ENCODE results near the gene HTRA2. TPM values are rescaled to one million over a fixed set of nuclear protein-coding genes. Genes with fewer than 3 reads are reported as not detected.

HTRA2 gene
- total RNA-seq, 1 experiment from 2014 or later, result 39.6 TPM

DNA sequence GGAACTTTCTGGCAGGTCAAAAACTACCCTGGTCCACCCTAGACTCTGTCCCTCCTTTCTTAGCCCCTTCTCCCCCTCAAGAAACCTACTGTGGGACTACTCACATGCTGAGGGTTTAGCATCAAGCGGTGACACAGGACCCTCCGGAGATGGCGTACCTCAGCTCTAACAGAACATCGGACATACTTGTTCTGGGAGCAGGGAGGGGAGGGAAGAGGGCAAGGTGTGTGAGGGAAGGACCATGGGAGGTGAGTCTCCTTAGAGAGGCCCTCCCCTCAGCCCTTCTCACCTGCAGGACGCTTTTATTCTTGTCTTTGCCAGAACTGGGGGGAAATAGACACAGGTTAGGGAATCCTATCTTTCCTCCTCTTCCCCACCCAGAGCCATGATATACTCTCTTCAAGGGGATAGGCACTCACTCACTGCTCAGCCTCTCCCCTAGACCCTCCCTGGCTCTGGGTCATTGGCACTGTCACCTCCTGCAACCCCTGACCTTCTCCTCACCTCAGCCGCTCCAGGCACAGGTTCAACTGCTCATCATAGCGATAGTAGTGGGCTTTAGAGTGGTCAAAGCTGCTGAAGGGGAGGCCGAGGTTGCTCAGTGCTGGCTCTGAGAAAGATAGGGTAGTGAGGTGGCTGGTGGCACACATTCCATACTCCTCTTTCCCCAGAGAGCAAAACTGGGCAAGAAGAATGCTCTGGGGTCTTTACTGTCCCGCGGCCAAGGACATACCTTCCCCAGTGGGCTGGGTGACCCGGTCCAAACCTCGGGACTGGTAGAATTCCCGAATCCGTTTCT is 24.1 kb upstream of the HTRA2 start:
- no peak overlapping the region for H3K4me3 ChIP-seq (ENCODE audit: insufficient read depth, low read depth, low read length)
- H3K36me3 ChIP-seq (replicated peaks; ENCODE audit: control insufficient read depth, insufficient read depth, low read length), result peaks cover 1% of the 10 kb centered on the region
- peaks cover 74% of the 10 kb centered on the region for H3K27me3 ChIP-seq (ENCODE audit: control insufficient read depth, insufficient read depth, low read length)

DNA sequence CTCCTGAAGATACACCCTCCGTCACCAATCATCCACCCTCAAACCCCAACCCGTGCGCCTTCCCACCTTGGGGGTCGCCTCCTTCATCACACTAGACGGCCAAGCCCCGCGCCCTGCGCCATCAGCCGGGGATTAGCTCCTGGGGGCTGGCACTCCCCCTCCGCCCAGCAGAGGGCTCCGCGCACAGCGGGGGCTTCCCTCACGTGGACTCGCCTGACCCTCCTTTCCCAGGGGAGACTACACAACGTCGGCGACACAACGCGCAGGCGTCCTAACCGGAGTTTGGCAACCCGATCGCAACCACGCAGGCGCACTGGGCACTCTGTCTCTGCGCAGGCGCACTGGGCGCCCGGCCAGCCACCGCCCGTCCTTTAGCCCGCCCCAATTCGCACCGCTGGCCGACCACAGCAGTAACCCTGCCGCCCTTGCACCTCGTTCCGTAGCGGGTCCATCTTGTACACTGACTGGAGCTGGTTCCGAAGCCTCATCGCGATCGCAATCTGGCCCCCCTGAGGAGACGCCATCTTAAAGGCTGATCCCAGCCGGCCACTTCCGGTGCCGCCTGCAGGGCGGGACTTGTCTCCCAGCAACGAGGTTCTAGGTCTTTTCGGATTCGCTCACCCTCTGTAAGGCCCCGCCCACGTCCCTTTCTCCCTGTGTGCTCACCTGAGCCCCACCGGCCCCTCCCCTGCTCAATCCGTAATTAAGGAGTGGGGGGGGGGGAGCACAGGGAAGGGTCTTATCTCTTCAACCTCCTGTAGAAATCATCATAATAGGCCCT is 22.4 kb upstream of the HTRA2 start, which contains the start of gene PCGF1:
Gene PCGF1 (minus strand): TSS at position 551 of the 781 bp plus-strand sequence. CDS start 27 bp downstream, at position 524.
- H3K27me3 ChIP-seq (ENCODE audit: control insufficient read depth, insufficient read depth, low read length), result peaks cover 74% of the 10 kb centered on the region
- peaks cover 1% of the 10 kb centered on the region for H3K36me3 ChIP-seq (replicated peaks; ENCODE audit: control insufficient read depth, insufficient read depth, low read length)
- peak; percentile 99 for DNase-seq
- H3K4me3 ChIP-seq (ENCODE audit: insufficient read depth, low read depth, low read length), result peak within 1 kb of the TSS; percentile 91

More for the DNA sequence above, 24.1 kb upstream of the HTRA2 start:
- no peak for DNase-seq

DNA sequence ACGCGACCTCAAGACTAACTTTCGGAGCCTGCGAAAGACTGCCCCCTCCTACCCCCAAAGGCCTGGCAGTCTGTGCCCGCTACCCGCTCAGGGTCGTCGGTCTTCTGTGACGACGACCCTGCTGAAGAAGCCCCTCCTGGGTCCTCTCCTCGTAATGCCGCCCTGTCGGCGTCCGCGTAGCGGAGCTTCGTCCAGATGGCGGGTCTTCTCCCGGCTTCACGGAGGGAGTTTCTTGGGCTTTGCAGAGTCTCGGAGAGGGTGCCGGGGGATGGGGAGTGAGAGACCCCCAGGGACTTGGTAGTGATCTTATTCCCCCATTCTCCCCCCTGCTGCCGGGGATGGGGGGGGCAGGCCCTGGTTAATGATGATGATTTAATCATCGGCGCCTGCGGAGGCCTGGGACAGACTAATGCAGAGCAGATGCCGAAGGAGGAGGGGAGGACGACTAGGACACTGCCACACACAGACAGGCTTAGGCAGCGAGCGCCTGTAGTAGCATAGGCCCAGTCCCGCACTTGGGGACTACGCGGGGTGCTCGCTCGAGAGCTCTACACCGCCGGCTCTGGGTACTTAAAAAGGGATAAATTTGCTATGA is 21.7 kb upstream of the HTRA2 start:
- peaks cover 74% of the 10 kb centered on the region for H3K27me3 ChIP-seq (ENCODE audit: control insufficient read depth, insufficient read depth, low read length)
- DNase-seq, result peak; percentile 69
- peak overlapping the region; percentile 91 for H3K4me3 ChIP-seq (ENCODE audit: insufficient read depth, low read depth, low read length)
- H3K36me3 ChIP-seq (replicated peaks; ENCODE audit: control insufficient read depth, insufficient read depth, low read length), result peaks cover 1% of the 10 kb centered on the region

DNA sequence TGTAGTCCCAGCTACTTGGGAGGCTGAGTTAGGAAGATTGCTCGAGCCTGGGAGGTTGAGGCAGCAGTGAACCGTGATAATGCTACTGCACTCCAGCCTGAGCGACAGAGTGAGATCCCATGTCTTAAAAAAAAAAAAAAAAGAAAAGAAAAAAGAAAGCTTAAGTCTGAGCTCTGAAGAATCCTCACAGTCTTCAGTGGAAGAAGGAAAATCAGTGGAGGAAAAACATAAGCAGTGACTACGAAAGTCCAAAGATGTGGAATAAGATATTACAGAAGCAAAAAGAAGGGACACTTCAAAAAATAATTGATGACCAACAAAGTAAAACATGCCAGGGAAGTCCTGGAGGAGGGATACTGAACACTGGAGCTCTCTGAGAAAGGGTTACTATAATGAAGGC is 19.5 kb upstream of the HTRA2 start:
- H3K36me3 ChIP-seq (replicated peaks; ENCODE audit: control insufficient read depth, insufficient read depth, low read length), result peaks cover 1% of the 10 kb centered on the region
- H3K27me3 ChIP-seq (ENCODE audit: control insufficient read depth, insufficient read depth, low read length), result peaks cover 76% of the 10 kb centered on the region
- H3K4me3 ChIP-seq (ENCODE audit: insufficient read depth, low read depth, low read length), result no peak overlapping the region
- DNase-seq, result no peak

DNA sequence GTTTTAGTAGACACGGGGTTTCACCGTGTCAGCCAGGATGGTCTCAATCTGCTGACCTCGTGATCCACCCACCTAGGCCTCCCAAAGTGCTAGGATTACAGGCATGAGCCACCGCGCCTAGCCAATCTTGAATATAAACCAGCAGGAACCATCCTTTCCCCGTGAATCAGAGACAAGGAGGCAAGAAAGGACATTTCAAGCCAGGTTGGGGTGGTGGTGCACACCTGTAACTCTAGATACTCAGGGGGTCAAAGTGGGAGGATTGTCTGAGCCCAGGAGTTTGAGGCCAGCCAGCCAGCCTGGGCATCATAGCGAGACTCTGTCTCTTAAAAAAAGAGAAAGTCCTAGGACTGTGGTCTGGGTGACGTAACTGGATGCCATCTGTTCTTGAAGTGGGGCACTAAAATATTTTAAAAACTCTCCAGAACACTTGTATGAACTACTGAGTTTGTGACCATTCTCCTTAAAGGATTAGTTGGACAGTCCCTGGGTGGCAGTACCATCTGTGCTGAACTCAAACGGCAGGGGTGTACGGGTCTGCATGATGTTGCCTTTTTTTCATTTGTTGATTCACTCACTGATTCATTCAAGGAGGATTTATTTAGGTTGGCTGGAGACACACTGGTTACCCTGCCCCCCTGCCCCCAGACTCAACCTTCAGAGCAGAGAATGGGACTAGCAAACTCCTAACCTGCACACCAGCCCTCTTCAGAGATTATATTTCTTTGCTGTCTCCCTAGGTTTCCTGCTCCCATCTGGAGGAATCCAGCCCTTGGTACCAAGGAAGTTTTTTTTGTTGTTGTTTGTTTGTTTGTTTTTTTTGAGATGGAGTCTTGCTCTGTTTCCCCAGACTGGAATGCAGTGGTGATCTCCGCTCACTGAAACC is 18.4 kb upstream of the HTRA2 start:
- Histone ChIP-seq H3K4me3 (ENCODE audit: insufficient read depth, low read depth, low read length) (no peak overlapping the region), H3K27me3 (ENCODE audit: control insufficient read depth, insufficient read depth, low read length) (peaks cover 81% of the 10 kb centered on the region), H3K36me3 (replicated peaks; ENCODE audit: control insufficient read depth, insufficient read depth, low read length) (no peaks in the 10 kb centered on the region; the same call in 1 of the 2 replicates)
- DNase-seq, result no peak

DNA sequence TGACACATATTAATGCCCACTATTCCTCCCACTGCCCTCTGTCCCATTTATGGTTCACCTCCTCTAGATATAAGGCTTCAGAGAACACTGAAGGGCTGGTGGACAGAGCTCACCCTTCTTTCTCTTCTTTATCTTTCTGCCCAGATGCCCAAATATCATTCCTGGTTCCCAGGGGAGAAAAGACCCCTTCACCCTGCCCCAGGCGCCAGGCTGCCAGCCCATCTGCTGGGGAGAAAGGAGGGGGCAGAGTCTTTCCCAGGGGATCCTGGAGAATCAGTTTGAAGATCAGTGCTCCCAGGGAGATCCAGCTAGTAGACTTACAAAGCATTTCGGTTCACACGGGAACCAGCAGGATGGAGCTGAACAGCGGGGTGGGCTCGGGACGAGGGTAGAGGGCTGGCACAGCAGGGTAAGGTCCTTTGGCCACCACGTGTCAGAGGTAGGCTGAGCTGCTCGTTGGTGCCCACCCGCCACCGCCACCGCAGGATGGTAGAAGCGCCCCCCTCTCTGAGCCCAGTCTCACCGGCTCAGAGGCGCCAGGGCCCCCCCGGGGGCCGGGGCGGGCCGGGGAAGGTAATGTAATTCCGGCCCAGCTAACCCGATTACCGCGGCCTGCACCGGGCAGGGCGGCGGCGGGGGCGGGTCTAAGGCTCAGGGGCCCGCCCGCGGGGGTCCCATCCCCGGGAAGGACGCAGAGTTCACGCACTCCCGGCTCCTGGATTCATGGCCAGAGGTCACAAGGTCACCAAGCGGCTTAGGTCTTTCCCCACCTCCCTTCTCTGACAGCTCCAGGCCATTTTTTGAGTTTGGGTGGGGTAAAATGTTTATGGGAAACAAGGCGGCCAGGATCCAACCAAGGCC is 16.8 kb upstream of the HTRA2 start:
- Histone ChIP-seq H3K27me3 (ENCODE audit: control insufficient read depth, insufficient read depth, low read length) (peaks cover 96% of the 10 kb centered on the region), H3K36me3 (replicated peaks; ENCODE audit: control insufficient read depth, insufficient read depth, low read length) (no peaks in the 10 kb centered on the region), H3K4me3 (ENCODE audit: insufficient read depth, low read depth, low read length) (peak overlapping the region; percentile 6; the same call in 1 of the 2 replicates)
- DNase-seq, result peak; percentile 90

DNA sequence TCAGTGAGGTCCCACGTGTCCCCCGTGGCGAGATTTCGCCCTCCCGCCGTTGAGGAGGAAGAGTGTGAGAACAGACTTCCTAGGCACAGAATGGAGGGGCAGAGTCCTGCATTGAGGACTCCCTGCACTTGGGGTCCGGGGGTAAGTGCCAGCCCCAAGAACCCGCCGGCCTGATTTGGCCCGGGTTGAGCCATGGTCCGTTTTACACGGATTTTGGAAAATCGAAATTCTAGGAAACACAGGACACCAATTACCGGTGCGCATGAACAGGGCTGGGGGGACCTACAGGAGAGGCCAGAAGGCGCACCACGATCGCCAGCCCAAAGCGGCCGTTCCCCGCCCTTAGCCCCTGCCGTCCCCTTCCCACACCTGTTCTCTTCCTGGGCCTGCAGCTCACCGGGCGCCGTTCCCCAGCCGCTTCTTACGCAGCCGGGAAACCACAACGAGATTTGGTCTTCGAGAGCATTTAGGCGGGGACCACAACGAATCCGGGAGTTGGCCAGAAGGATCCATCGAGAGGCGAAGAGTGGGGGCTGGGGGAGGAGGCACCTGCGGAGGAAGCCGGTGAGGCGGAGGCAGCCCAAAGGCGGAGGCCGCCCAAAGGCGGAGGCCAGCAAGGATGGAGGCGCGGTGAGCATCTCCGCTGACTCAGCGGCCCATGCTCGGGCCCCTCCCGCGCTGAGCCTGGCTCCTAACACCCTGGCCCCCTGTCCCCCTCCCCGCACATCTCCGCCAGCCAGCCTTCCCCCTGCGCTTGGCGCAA is 15.9 kb upstream of the HTRA2 start:
- Histone ChIP-seq H3K27me3 (ENCODE audit: control insufficient read depth, insufficient read depth, low read length) (peaks cover 97% of the 10 kb centered on the region), H3K36me3 (replicated peaks; ENCODE audit: control insufficient read depth, insufficient read depth, low read length) (no peaks in the 10 kb centered on the region), H3K4me3 (ENCODE audit: insufficient read depth, low read depth, low read length) (peak overlapping the region; percentile 34; the same call in 1 of the 2 replicates)
- peak; percentile 84 for DNase-seq

DNA sequence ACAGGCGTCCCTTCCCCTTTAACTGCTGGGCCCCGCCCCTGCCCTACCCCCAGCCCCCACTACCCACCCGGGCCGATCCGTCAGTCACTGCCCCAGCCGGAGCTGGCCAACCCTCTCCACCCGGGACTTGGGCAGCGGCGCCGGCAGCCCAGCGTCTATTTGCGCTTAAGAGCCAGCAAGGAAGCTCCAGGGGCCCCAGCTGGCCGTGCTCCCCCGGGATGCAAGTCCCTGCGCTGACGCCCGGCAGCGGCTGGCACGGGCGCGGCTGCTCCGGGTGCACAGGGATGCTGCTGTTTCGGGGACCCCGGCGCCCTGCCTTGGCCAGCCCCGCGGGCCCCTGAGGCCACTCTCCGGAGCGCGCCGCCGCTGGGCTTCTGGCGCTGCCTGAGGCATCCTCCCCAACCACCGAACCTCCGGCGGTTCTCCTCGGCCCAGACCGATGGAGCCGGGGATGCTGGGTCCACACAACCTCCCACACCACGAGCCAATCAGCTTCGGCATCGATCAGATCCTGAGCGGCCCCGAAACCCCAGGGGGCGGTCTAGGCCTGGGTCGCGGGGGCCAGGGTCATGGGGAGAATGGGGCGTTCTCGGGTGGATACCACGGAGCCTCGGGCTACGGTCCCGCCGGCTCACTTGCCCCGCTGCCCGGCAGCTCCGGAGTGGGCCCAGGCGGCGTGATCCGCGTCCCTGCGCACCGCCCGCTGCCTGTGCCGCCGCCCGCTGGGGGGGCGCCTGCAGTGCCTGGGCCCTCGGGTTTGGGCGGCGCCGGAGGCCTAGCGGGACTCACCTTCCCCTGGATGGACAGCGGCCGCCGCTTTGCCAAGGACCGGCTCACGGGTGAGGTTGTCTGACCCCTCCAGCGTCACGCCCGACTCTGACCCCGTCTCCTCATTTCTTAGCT is 15.1 kb upstream of the HTRA2 start, which contains the start of gene TLX2:
Gene TLX2 (plus strand): TSS at position 83 of the 903 bp plus-strand sequence. CDS start 357 bp downstream, at position 440.
- DNase-seq, result peak; percentile 87
- peak within 1 kb of the TSS; percentile 34 for H3K4me3 ChIP-seq (ENCODE audit: insufficient read depth, low read depth, low read length)
- H3K36me3 ChIP-seq (replicated peaks; ENCODE audit: control insufficient read depth, insufficient read depth, low read length), result no peaks in the 10 kb centered on the region
- H3K27me3 ChIP-seq (ENCODE audit: control insufficient read depth, insufficient read depth, low read length), result peaks cover 97% of the 10 kb centered on the region

DNA sequence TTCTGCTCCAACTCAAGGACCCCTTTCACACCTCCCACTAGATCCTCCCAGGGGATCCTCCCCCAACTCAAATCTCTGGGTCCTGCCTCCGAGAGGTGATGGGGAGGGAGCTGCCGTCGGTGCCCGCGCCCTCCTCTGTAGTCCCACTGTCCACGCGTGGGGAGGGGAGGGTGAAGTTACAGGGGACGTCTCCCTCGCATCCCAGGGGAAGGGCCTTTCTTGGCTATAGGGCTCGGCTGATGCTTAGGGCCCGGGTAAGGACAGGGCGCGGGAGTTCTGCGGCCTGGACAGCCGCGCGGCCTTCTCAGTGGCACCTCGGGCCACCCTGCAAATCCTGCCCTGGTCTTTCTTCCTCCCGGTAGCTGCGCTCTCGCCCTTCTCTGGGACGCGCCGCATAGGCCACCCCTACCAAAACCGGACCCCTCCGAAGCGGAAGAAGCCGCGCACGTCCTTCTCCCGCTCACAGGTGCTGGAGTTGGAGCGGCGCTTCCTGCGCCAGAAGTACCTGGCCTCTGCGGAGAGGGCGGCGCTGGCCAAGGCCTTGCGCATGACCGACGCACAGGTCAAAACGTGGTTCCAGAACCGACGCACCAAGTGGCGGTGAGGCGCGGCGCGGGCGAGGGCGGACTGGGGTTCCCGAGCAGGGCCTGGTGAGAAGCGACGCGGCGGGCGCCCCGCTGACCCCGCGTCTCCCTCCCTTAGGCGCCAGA is 14.3 kb upstream of the HTRA2 start:
- H3K27me3 ChIP-seq (ENCODE audit: control insufficient read depth, insufficient read depth, low read length), result peaks cover 97% of the 10 kb centered on the region
- H3K4me3 ChIP-seq (ENCODE audit: insufficient read depth, low read depth, low read length), result peak overlapping the region; percentile 34
- peak; percentile 85 for DNase-seq
- H3K36me3 ChIP-seq (replicated peaks; ENCODE audit: control insufficient read depth, insufficient read depth, low read length), result no peaks in the 10 kb centered on the region

DNA sequence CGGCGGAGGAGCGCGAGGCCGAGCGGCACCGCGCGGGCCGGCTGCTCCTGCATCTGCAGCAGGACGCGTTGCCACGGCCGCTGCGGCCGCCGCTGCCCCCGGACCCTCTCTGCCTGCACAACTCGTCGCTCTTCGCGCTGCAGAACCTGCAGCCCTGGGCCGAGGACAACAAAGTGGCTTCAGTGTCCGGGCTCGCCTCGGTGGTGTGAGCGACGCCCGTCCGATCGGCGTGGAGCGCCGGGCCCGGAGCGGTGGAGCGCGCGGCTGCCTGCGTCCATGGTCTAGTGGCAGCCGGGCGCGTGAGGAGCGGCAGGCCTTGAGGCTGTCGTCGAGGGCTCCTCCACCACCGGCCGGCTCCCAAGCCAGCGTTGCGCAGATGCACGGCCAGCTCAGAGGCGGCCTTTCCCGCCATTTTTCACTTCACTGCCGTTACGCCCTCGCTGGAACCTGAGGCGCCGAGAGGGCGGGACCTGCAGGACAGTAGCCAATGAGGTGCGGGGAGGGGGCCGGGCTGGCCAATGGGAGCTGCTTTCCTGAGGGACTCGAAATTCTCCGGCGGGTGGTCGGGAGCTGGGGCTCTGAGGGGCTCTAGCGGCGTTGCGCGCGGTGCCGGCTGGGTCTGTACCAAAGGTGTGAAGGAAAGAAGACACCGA is 13.6 kb upstream of the HTRA2 start:
- peak overlapping the region; percentile 34 for H3K4me3 ChIP-seq (ENCODE audit: insufficient read depth, low read depth, low read length)

DNA sequence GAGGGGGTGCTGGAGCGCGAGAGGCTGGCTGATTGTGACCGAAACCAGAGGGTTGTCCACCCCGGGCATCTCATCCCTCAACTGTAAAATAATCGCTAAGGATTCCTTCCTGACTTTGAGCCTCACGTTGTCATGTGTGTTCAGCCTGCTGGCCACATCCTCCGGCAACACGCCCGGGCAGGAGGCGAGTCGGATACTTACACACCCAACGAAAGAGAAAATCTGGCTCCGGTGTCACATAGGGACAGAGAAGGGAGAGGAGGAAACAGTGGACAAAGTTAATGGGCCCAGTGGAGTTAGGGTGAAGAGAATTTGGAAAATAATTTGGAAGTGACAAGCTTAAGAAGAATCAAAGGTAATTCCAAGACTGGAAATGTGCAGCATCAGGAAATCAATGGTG is 13.1 kb upstream of the HTRA2 start:
- Histone ChIP-seq H3K4me3 (ENCODE audit: insufficient read depth, low read depth, low read length) (no peak overlapping the region), H3K27me3 (ENCODE audit: control insufficient read depth, insufficient read depth, low read length) (peaks cover 91% of the 10 kb centered on the region), H3K36me3 (replicated peaks; ENCODE audit: control insufficient read depth, insufficient read depth, low read length) (no peaks in the 10 kb centered on the region)
- DNase-seq, result no peak

More for the DNA sequence above, 13.6 kb upstream of the HTRA2 start:
- DNase-seq, result peak; percentile 98
- no peaks in the 10 kb centered on the region for H3K36me3 ChIP-seq (replicated peaks; ENCODE audit: control insufficient read depth, insufficient read depth, low read length)
- H3K27me3 ChIP-seq (ENCODE audit: control insufficient read depth, insufficient read depth, low read length), result peaks cover 94% of the 10 kb centered on the region
